ENCODE data around the gene ATAD3B. TPM values are rescaled to one million over a fixed set of nuclear protein-coding genes. Genes with fewer than 3 reads are reported as not detected.

ATAD3B gene
- total and polyA plus RNA-seq, 2 of the 13 experiments (the other 11 are each of a cell fraction or from before 2014, with no cell fraction given), result 9.6 to 31.1 TPM

- TF ChIP-seq SNRNP70 (IDR thresholded peaks at IDR 0.05; ENCODE audit: low read depth, low read length) (no peak), ZNF296 (CRISPR knock-in tag; conservative IDR thresholded peaks at IDR 0.05) (no peak), NRL (CRISPR knock-in tag; IDR thresholded peaks at IDR 0.05; ENCODE audit: borderline replicate concordance) (0 out of 2 replicates have a peak, but pooled peaks have one; percentile 24), TCF7L2 (IDR thresholded peaks at IDR 0.05; ENCODE audit: low read depth, low read length) (no peak), ZNF770 (CRISPR knock-in tag; IDR thresholded peaks at IDR 0.05) (0 out of 2 replicates have a peak, but pooled peaks have one; percentile 12), ZMYM2 (CRISPR knock-in tag; IDR thresholded peaks at IDR 0.05) (no peak), ZNF329 (CRISPR knock-in tag; IDR thresholded peaks at IDR 0.05; ENCODE audit: low read depth) (no peak), ASH2L (IDR thresholded peaks at IDR 0.05; ENCODE audit: insufficient read length, low read depth, low read length) (peak; percentile 29), HBP1 (CRISPR knock-in tag; IDR thresholded peaks at IDR 0.05; ENCODE audit: low read depth) (peak; percentile 69; the same call in 1 of the 2 replicates), MTF2 (CRISPR knock-in tag; IDR thresholded peaks at IDR 0.05; ENCODE audit: borderline replicate concordance) (no peak), RFXAP (CRISPR knock-in tag; IDR thresholded peaks at IDR 0.05; ENCODE audit: borderline replicate concordance) (no peak), TCF12 (IDR thresholded peaks at IDR 0.05) (no peak), TCF12 (CRISPR knock-in tag; IDR thresholded peaks at IDR 0.05) (no peak), ZBTB7A (CRISPR knock-in tag; IDR thresholded peaks at IDR 0.05) (peak; percentile 58; the same call in 1 of the 2 replicates), NFE2 (CRISPR knock-in tag; IDR thresholded peaks at IDR 0.05) (no peak), ADNP (CRISPR knock-in tag; IDR thresholded peaks at IDR 0.05) (no peak), AHR (CRISPR knock-in tag; IDR thresholded peaks at IDR 0.05) (no peak), ZNF576 (CRISPR knock-in tag; IDR thresholded peaks at IDR 0.05) (no peak), SP4 (CRISPR knock-in tag; IDR thresholded peaks at IDR 0.05) (peak; percentile 31; the same call in 1 of the 2 replicates), HNRNPL (IDR thresholded peaks at IDR 0.05; ENCODE audit: low read depth, low read length) (no peak), ZNF562 (CRISPR knock-in tag; IDR thresholded peaks at IDR 0.05; ENCODE audit: borderline replicate concordance) (no peak), ZNF891 (CRISPR knock-in tag; IDR thresholded peaks at IDR 0.05) (no peak; the same call in 1 of the 2 replicates)
- TF ChIP-seq, protein P1, sequence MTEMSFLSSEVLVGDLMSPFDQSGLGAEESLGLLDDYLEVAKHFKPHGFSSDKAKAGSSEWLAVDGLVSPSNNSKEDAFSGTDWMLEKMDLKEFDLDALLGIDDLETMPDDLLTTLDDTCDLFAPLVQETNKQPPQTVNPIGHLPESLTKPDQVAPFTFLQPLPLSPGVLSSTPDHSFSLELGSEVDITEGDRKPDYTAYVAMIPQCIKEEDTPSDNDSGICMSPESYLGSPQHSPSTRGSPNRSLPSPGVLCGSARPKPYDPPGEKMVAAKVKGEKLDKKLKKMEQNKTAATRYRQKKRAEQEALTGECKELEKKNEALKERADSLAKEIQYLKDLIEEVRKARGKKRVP (CRISPR knock-in tag; IDR thresholded peaks at IDR 0.05), result peak in 1 of 2 experiments; percentile 78; a peak in 2 of 4 replicates
- TF ChIP-seq, protein P2, sequence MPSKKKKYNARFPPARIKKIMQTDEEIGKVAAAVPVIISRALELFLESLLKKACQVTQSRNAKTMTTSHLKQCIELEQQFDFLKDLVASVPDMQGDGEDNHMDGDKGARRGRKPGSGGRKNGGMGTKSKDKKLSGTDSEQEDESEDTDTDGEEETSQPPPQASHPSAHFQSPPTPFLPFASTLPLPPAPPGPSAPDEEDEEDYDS (CRISPR knock-in tag; IDR thresholded peaks at IDR 0.05), result 0 out of 2 replicates have a peak, but pooled peaks have one; percentile 26
These were observed 9.1 kb upstream of the ATAD3B start (continued) for GRCh38 chr1:1462318-1462966.
